ENCODE data around the gene HSPA12B.

DNA sequence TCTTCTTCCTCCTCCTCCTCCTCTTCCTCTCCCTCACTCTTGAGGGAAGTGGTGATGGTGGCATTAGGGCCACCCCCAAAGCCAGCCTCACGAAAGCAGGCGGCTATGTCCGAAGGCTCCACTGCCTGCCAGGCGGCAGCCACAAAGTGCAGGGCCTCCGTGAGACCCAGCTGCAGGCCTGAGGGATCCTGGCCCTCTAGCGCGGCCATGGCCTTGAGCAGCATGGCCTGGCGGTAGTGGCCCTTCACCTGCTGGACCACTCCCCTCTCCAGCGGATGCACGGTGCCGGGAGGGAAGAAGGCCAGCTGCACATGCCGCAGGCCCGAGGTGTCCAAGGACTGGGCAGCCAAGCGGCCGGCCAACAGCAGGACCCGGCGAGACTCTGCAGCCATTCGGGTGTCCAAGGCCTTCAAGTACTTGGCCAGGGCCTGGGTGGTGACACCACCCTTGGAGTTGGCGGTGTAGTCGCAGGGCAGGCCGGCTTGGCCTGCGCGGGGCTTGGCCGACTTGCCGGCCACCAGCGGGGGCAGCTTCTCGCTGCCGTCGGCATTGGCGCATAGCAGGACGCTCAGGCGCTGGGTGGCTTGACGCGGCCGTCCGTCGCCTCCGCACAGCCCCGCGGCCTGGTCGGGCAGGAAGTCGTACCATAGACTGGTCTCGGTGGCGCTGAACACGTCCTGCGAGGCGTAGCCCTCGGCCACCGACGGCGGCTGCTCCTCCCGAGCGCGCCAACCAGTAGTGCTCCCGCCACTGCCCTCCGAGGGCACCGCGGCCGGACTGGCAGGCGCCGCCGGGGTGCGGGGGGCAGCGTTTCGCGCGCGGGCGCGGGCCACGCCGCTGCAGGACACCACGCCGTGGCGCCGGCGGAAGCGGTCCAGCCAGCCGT is 53.0 kb downstream of the HSPA12B start:
- TF ChIP-seq, protein P1, sequence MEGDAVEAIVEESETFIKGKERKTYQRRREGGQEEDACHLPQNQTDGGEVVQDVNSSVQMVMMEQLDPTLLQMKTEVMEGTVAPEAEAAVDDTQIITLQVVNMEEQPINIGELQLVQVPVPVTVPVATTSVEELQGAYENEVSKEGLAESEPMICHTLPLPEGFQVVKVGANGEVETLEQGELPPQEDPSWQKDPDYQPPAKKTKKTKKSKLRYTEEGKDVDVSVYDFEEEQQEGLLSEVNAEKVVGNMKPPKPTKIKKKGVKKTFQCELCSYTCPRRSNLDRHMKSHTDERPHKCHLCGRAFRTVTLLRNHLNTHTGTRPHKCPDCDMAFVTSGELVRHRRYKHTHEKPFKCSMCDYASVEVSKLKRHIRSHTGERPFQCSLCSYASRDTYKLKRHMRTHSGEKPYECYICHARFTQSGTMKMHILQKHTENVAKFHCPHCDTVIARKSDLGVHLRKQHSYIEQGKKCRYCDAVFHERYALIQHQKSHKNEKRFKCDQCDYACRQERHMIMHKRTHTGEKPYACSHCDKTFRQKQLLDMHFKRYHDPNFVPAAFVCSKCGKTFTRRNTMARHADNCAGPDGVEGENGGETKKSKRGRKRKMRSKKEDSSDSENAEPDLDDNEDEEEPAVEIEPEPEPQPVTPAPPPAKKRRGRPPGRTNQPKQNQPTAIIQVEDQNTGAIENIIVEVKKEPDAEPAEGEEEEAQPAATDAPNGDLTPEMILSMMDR (IDR thresholded peaks at IDR 0.05; ENCODE audit: low read depth, low read length, poor library complexity, severe bottlenecking) = no peak
- TF ChIP-seq EZH2phosphoT487 (IDR thresholded peaks at IDR 0.05; ENCODE audit: borderline replicate concordance, low read length) = no peak
